ENCODE data around the gene ZNF526. TPM values are rescaled to one million over a fixed set of nuclear protein-coding genes. Genes with fewer than 3 reads are reported as not detected.

The ZNF526 gene
- total RNA-seq, 6 experiments from 2014 or later, result 1.9 to 3.9 (median 3.4) TPM

- peak; percentile 66 to 73 (median 69) for DNase-seq
- Histone ChIP-seq H3K4me1 (peaks cover 0 to 22% (median 7%) of the 10 kb centered on the region in 4 donors), H3K9me3 (no peaks in the 10 kb centered on the region), H3K36me3 (peaks cover 0 to 16% (median 5%) of the 10 kb centered on the region in 4 donors), H3K27me3 (no peaks in the 10 kb centered on the region), H3K27ac (no peak overlapping the region), H3K4me3 (no peak overlapping the region)
- no peak for ATAC-seq
- intact Hi-C loops (cut with DNase I), result loop anchor here in 1 of 2 donors (10.0 kb wide), 1 partner anchor 48 kb away; no protein-coding TSS in a partner anchor
- WGBS (ENCODE audit: insufficient coverage, low coverage, low lambda C conversion rate, missing lambda C conversion rate), result 16% methylated on average over 6 of the region's 10 CpGs
- no peak for TF ChIP-seq POLR2A (IDR thresholded peaks at IDR 0.05)
- TF ChIP-seq CTCF (IDR thresholded peaks at IDR 0.05), result peak; percentile 56 to 58 (median 58)
Measured at GRCh38 chr19:42246143-42246921, 26.2 kb downstream of the ZNF526 start.

- H3K4me1 ChIP-seq, result peaks cover 0 to 23% (median 10%) of the 10 kb centered on the region in 4 donors
Measured at GRCh38 chr19:42246922-42247639, 27.0 kb downstream of the ZNF526 start.

GRCh38 chr19:42247640-42248199 lies 27.6 kb downstream of the ZNF526 start:
- ATAC-seq, result no peak
- H3K4me1 ChIP-seq, result peaks cover 0 to 28% (median 11%) of the 10 kb centered on the region in 4 donors
- WGBS (ENCODE audit: insufficient coverage, low coverage, low lambda C conversion rate, missing lambda C conversion rate), result 88% methylated on average over 5 of the region's 6 CpGs
- H3K36me3 ChIP-seq, result peaks cover 0 to 16% (median 5%) of the 10 kb centered on the region in 4 donors
- TF ChIP-seq CTCF (IDR thresholded peaks at IDR 0.05) (no peak), POLR2A (IDR thresholded peaks at IDR 0.05) (no peak)
- DNase-seq, result no peak
- H3K27me3 ChIP-seq, result no peaks in the 10 kb centered on the region
- H3K9me3 ChIP-seq, result no peaks in the 10 kb centered on the region
- H3K4me3 ChIP-seq, result no peak overlapping the region
- no peak overlapping the region for H3K27ac ChIP-seq
- intact Hi-C loops (cut with DNase I), result loop anchor here in 1 of 2 donors (10.0 kb wide), 1 partner anchor 47 kb away; no protein-coding TSS in a partner anchor

More at GRCh38 chr19:42246922-42247639, 27.0 kb downstream of the ZNF526 start:
- Histone ChIP-seq H3K9me3 (no peaks in the 10 kb centered on the region), H3K27ac (no peak overlapping the region), H3K36me3 (peaks cover 0 to 16% (median 5%) of the 10 kb centered on the region in 4 donors), H3K4me3 (no peak overlapping the region), H3K27me3 (no peaks in the 10 kb centered on the region)
- TF ChIP-seq POLR2A (IDR thresholded peaks at IDR 0.05), result no peak
- no peak for TF ChIP-seq CTCF (IDR thresholded peaks at IDR 0.05)
- WGBS (ENCODE audit: insufficient coverage, low coverage, low lambda C conversion rate, missing lambda C conversion rate), result 53% methylated on average over 4 of the region's 7 CpGs
- DNase-seq (no peak), ATAC-seq (no peak)
- intact Hi-C loops (cut with DNase I), result loop anchor here in 1 of 2 donors (10.0 kb wide), 1 partner anchor 48 kb away; no protein-coding TSS in a partner anchor

GRCh38 chr19:42248270-42249148 lies 28.4 kb downstream of the ZNF526 start:
- no peaks in the 10 kb centered on the region for H3K9me3 ChIP-seq
- WGBS (ENCODE audit: insufficient coverage, low coverage, low lambda C conversion rate, missing lambda C conversion rate), result 85% methylated on average over 13 of the region's 41 CpGs
- no peaks in the 10 kb centered on the region for H3K27me3 ChIP-seq
- TF ChIP-seq POLR2A (IDR thresholded peaks at IDR 0.05) (no peak), CTCF (IDR thresholded peaks at IDR 0.05) (no peak)
- ATAC-seq, result no peak
- H3K4me3 ChIP-seq, result no peak overlapping the region
- H3K27ac ChIP-seq, result no peak overlapping the region
- peaks cover 0 to 16% (median 5%) of the 10 kb centered on the region in 4 donors for H3K36me3 ChIP-seq
- no peak for DNase-seq
- intact Hi-C loops (cut with DNase I), result loop anchor here in 1 of 2 donors (10.0 kb wide), 1 partner anchor 46 kb away; no protein-coding TSS in a partner anchor
- H3K4me1 ChIP-seq, result peaks cover 0 to 30% (median 11%) of the 10 kb centered on the region in 4 donors
